Breast epithelium (tissue), 3 donors: ENCODE data around the gene OAT.

Experiments
- POLR2AphosphoS5 ChIP-seq, 3 donors: sonication (generic); formaldehyde crosslinking; IDR thresholded peaks; one replicate each; pipeline ENCODE4 v1.6.1; 2017; ENCODE audit warnings: antibody characterized with exemption in 3 of 3
- TF ChIP-seq, protein P1 (sequence below), 3 donors: fragments of 450-650 bp; IDR thresholded peaks; one replicate each; pipeline ENCODE4 v1.5.1; 2016 to 2017; ENCODE audit warnings: antibody characterized with exemption in 3 of 3, mild to moderate bottlenecking in 3 of 3, moderate library complexity in 3 of 3

DNA sequence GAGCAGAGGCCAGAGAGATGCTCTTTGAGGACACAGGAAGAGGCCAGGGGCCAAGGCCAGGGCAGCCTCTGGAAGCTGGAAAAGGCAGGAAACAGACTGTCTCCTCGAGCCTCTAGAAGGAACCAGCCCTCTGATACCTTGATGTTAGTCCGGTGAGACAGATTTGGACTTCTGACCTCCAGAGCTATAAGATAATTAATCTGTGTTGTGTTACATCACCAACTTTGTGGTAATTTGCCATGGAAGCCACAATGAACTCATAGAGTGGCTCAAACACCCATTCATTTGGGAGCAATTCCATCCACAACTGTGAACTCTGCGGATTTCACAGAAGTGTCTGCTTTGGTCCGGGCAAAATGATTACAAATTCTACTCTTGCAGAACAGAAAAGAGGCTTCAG, 48.7 kb downstream of the OAT start:
- TF ChIP-seq, protein P1, sequence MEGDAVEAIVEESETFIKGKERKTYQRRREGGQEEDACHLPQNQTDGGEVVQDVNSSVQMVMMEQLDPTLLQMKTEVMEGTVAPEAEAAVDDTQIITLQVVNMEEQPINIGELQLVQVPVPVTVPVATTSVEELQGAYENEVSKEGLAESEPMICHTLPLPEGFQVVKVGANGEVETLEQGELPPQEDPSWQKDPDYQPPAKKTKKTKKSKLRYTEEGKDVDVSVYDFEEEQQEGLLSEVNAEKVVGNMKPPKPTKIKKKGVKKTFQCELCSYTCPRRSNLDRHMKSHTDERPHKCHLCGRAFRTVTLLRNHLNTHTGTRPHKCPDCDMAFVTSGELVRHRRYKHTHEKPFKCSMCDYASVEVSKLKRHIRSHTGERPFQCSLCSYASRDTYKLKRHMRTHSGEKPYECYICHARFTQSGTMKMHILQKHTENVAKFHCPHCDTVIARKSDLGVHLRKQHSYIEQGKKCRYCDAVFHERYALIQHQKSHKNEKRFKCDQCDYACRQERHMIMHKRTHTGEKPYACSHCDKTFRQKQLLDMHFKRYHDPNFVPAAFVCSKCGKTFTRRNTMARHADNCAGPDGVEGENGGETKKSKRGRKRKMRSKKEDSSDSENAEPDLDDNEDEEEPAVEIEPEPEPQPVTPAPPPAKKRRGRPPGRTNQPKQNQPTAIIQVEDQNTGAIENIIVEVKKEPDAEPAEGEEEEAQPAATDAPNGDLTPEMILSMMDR (IDR thresholded peaks at IDR 0.05): no peak
- no peak for TF ChIP-seq POLR2AphosphoS5 (IDR thresholded peaks at IDR 0.05)
